Upper lobe of left lung (tissue), 6 donors: Measurements from ENCODE around the gene RNF10. TPM values are rescaled to one million over a fixed set of nuclear protein-coding genes. Genes with fewer than 3 reads are reported as not detected.
"Not testable (repeated sequence)": the region's sequence is repeated elsewhere in the genome, so short reads cannot be mapped to it uniquely, and the experiment has no call there.

Experiments used
- ATAC-seq, 2 donors: fragments of 200-7000 bp; cut with Tn5 transposase; one replicate each; pipeline ENCODE4 v1.9.1; 2022; ENCODE audit warnings: mild to moderate bottlenecking in 2 of 2, moderate library complexity in 2 of 2; ENCODE audit not compliant: low FRiP score in 2 of 2
- DNase-seq, 2 donors: peaks; one replicate each; pipeline ENCODE4 v3.0.0-alpha.2; 2019 to 2020
- H3K27ac ChIP-seq, 4 donors: fragments of 200-600 bp; sonication (generic); one replicate each; pipeline ENCODE4 v1.5.1; 2016 to 2019
- H3K27me3 ChIP-seq, 4 donors: fragments of 200-600 bp; sonication (generic); one replicate each; pipeline ENCODE4 v1.5.1; 2017 to 2019
- H3K36me3 ChIP-seq, 4 donors: fragments of 200-600 bp; sonication (generic); one replicate each; pipeline ENCODE4 v1.5.1; 2016 to 2019
- H3K4me1 ChIP-seq, 4 donors: fragments of 200-600 bp; sonication (generic); one replicate each; pipeline ENCODE4 v1.5.1; 2018 to 2019
- H3K4me3 ChIP-seq, 4 donors: fragments of 200-600 bp; sonication (generic); one replicate each; pipeline ENCODE4 v1.5.1; 2017 to 2019; ENCODE audit warnings: mild to moderate bottlenecking in 2 of 4, moderate library complexity in 1 of 4
- H3K9me3 ChIP-seq, 4 donors: fragments of 200-600 bp; sonication (generic); one replicate each; pipeline ENCODE4 v1.5.1; 2018 to 2019
- CTCF ChIP-seq, 6 experiments: fragments of 450-650 bp in 4 of 6; fragments of 200-600 bp in 2 of 6; sonication (generic) in 2 of 6; IDR thresholded peaks; one replicate each; pipeline ENCODE4 v1.5.1; 2016 to 2019; ENCODE audit warnings: antibody characterized with exemption in 6 of 6
- EP300 ChIP-seq, 4 donors: sonication (generic); formaldehyde crosslinking; IDR thresholded peaks; one replicate each; pipeline ENCODE4 v1.5.1; 2017; ENCODE audit warnings: antibody characterized with exemption in 4 of 4, control low read depth in 2 of 4
- POLR2A ChIP-seq, 4 donors: fragments of 450-650 bp; IDR thresholded peaks; one replicate each; pipeline ENCODE4 v1.5.1; 2016 to 2017; ENCODE audit warnings: antibody characterized with exemption in 4 of 4, mild to moderate bottlenecking in 2 of 4
- POLR2AphosphoS5 ChIP-seq, 2 donors: sonication (generic); formaldehyde crosslinking; IDR thresholded peaks; one replicate each; pipeline ENCODE4 v1.5.1; 2017; ENCODE audit warnings: antibody characterized with exemption in 2 of 2
- WGBS, 2 donors: methylation state at CpG; one replicate each; pipeline ENCODE4 v1.1.5; 2017 to 2018; 5-methylcytosine and 5-hydroxymethylcytosine counted together
- total RNA-seq, 6 donors: library from RNA; depleted of rRNA in 4 of 6; stranded (reverse); fragments of >200 nt in 4 of 6; gene quantifications; one replicate each; pipeline versions ENCODE4 v1.1.0 to v1.2.1, GENCODE V29; 2016 to 2021
- donor health status: DM: no; HTN: no; CAD: no; lungs with moderate emphysema.
- donor health status: DM: no; HTN: yes; CAD: no; lungs with severe emphysema.

The RNF10 gene
- total RNA-seq, 6 donors from 2014 or later, result 189 to 456 (median 243) TPM

DNA sequence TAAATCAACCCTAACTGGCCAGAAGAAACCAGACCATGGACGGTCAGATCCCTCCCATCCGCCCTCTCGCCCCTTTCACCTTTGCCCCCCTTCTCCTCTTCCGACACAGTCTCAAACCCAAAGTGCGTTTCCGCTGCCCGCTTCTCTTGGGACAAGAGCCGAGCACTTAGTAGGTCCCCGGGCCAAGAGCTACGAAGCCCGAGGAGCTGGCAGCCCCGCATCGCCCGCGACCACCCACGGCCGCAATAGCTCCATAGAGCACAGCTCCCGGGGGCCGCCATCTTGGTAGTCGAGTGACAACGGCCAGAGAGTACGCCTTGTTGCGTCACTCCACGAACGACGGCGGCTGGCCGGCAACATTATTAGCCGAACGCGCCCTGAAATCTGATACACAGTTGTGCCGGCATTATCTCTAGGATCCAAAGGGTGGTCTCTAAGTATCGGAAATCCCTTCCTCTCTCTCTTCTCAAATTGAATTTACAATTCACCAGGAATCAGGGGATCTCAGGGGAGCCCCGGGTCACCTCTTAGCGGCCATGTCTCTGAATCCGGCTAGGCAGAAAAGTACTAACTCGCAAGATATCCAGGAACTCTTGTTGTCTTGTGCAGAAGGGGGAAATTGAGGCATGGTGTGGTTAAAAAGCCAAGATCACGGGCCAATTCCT is 5.2 kb upstream of the RNF10 start, which contains the start of gene COQ5:
Gene COQ5, minus strand, starts transcription at position 298 of the 665 bp plus-strand sequence. Its CDS starts 17 bp downstream, at position 281.
- Histone ChIP-seq H3K27me3 (no peaks in the 10 kb centered on the region), H3K27ac (peak within 1 kb of the TSS; percentile 89 to 97 (median 90)), H3K4me1 (peaks cover 0 to 19% (median 8%) of the 10 kb centered on the region in 4 donors), H3K9me3 (no peaks in the 10 kb centered on the region), H3K4me3 (peak within 1 kb of the TSS; percentile 51 to 92 (median 66)), H3K36me3 (no peaks in the 10 kb centered on the region)
- TF ChIP-seq POLR2A (IDR thresholded peaks at IDR 0.05), result peak in 3 of 4 donors; percentile 41 to 70 (median 70)
- peak in 1 of 6 experiments; percentile 8 for TF ChIP-seq CTCF (IDR thresholded peaks at IDR 0.05)
- peak; percentile 84 to 88 for TF ChIP-seq POLR2AphosphoS5 (IDR thresholded peaks at IDR 0.05)
- TF ChIP-seq EP300 (IDR thresholded peaks at IDR 0.05), result peak in 1 of 4 donors; percentile 46
- WGBS, 2 donors, result 0 to 1% methylated on average over 18 to 38 of the region's 38 CpGs
- peak; percentile 97 to 98 for ATAC-seq
- DNase-seq, result peak; percentile 93 to 96

GRCh38 chr12:120529641-120530417 is 4.3 kb upstream of the RNF10 start:
- TF ChIP-seq CTCF (IDR thresholded peaks at IDR 0.05) (peak in 1 of 6 experiments; percentile 9), EP300 (IDR thresholded peaks at IDR 0.05) (no peak), POLR2AphosphoS5 (IDR thresholded peaks at IDR 0.05) (no peak), POLR2A (IDR thresholded peaks at IDR 0.05) (no peak)
- Histone ChIP-seq H3K27me3 (no peaks in the 10 kb centered on the region), H3K9me3 (no peaks in the 10 kb centered on the region), H3K4me3 (peak overlapping the region in 3 of 4 donors; percentile 58 to 92 (median 74)), H3K27ac (peak overlapping the region; percentile 89 to 97 (median 90)), H3K36me3 (no peaks in the 10 kb centered on the region), H3K4me1 (peaks cover 0 to 19% (median 8%) of the 10 kb centered on the region in 4 donors)
- ATAC-seq (peak in 1 of 2 donors; percentile 63), DNase-seq (peak in 1 of 2 donors; percentile 54)
- WGBS, 2 donors, result 31 to 33% methylated on average over 19 of the region's 19 CpGs

GRCh38 chr12:120530418-120530761 is 3.8 kb upstream of the RNF10 start:
- not testable (repeated sequence) for H3K36me3 ChIP-seq, H3K9me3 ChIP-seq, H3K27me3 ChIP-seq, DNase-seq, ATAC-seq
- peak overlapping the region in 3 of 4 donors; percentile 58 to 92 (median 74) for H3K4me3 ChIP-seq
- peak overlapping the region; percentile 89 to 97 (median 90) for H3K27ac ChIP-seq
- H3K4me1 ChIP-seq, result peaks cover 0 to 22% (median 8%) of the 10 kb centered on the region in 4 donors

DNA sequence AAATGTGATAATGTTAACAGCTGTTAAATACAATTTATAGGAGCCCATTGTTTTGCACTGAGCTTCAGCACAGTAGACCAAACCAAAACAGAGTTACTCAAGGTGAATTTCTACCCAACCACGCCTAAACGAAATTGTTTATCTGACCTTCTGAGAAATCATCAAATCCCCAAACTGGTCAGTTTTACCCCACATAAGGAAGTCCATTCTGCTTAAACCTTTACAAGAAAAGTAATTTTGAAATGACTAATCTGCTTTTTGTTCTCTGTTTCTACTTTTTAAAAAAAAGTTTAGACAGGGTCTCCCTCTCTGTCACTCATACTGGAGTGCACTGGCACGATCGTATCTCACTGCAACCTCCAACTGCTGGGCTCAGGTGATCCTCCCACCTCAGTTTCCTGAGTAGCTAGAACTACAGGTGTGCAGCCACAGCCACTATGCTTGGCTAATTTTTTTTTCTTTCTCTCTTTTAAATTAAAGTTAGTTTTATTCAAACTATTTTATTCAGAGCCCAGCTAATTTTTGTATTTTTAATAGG is 1.4 kb upstream of the RNF10 start:
- H3K27ac ChIP-seq, result no peak overlapping the region
- peaks cover 20 to 45% (median 31%) of the 10 kb centered on the region in 4 donors for H3K4me1 ChIP-seq
- no peaks in the 10 kb centered on the region for H3K27me3 ChIP-seq
- TF ChIP-seq EP300 (IDR thresholded peaks at IDR 0.05) (no peak), POLR2A (IDR thresholded peaks at IDR 0.05) (no peak), CTCF (IDR thresholded peaks at IDR 0.05) (no peak), POLR2AphosphoS5 (IDR thresholded peaks at IDR 0.05) (no peak)
- H3K4me3 ChIP-seq, result no peak overlapping the region
- 84 to 87% methylated on average over 4 of the region's 4 CpGs for WGBS, 2 donors
- DNase-seq (no peak), ATAC-seq (no peak)
- no peaks in the 10 kb centered on the region for H3K36me3 ChIP-seq
- no peaks in the 10 kb centered on the region for H3K9me3 ChIP-seq
